ENCODE data around the gene CSE1L.
"Not testable (repeated sequence)": the region's sequence is repeated elsewhere in the genome, so short reads cannot be mapped to it uniquely, and the experiment has no call there.

Gene CSE1L, protein sequence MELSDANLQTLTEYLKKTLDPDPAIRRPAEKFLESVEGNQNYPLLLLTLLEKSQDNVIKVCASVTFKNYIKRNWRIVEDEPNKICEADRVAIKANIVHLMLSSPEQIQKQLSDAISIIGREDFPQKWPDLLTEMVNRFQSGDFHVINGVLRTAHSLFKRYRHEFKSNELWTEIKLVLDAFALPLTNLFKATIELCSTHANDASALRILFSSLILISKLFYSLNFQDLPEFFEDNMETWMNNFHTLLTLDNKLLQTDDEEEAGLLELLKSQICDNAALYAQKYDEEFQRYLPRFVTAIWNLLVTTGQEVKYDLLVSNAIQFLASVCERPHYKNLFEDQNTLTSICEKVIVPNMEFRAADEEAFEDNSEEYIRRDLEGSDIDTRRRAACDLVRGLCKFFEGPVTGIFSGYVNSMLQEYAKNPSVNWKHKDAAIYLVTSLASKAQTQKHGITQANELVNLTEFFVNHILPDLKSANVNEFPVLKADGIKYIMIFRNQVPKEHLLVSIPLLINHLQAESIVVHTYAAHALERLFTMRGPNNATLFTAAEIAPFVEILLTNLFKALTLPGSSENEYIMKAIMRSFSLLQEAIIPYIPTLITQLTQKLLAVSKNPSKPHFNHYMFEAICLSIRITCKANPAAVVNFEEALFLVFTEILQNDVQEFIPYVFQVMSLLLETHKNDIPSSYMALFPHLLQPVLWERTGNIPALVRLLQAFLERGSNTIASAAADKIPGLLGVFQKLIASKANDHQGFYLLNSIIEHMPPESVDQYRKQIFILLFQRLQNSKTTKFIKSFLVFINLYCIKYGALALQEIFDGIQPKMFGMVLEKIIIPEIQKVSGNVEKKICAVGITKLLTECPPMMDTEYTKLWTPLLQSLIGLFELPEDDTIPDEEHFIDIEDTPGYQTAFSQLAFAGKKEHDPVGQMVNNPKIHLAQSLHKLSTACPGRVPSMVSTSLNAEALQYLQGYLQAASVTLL

DNA sequence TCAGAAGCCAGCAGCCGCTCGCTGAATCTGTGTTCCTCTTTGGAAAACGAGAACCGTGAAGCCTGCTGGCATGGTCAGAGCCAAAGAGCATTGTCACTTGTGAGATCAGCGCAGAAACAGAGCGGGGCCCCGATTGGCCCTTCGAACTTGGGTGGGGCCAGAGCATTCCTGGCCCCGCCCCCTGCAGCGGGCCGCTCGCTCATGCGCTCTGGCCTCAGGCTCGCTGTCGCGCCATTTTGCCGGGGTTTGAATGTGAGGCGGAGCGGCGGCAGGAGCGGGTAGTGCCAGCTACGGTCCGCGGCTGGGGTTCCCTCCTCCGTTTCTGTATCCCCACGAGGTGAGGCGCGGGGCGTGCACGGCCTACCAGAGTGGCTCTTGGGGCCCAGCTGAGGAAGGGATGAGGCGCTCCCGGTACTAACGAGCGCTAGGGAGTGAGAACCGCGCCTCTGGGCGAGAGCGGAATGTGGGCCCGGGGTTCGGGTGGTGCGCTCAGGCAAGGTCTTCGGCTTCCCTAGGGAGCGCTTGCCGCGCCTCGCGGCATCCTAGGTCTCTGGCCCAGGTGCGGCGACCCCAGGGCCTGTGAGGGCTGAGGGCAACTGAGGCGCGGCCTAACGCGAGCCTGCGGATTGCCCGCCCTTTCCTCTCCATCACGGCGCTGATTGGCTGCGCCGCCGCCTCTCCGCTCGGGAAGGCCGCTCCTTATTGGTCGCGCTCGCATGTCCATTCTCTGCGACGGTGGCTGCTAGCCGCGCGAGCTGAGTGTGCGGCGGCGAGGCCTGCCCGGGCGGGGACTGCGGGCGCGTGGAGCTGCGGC lies at the start of gene CSE1L:
Gene CSE1L, plus strand, starts transcription at position 226 of the 814 bp plus-strand sequence. CDS start 12,152 bp downstream, outside the sequence.
- DNase-seq (ENCODE audit: low read depth in 1 of 2, low spot score in 1 of 2) = peak; percentile 88 to 91

DNA sequence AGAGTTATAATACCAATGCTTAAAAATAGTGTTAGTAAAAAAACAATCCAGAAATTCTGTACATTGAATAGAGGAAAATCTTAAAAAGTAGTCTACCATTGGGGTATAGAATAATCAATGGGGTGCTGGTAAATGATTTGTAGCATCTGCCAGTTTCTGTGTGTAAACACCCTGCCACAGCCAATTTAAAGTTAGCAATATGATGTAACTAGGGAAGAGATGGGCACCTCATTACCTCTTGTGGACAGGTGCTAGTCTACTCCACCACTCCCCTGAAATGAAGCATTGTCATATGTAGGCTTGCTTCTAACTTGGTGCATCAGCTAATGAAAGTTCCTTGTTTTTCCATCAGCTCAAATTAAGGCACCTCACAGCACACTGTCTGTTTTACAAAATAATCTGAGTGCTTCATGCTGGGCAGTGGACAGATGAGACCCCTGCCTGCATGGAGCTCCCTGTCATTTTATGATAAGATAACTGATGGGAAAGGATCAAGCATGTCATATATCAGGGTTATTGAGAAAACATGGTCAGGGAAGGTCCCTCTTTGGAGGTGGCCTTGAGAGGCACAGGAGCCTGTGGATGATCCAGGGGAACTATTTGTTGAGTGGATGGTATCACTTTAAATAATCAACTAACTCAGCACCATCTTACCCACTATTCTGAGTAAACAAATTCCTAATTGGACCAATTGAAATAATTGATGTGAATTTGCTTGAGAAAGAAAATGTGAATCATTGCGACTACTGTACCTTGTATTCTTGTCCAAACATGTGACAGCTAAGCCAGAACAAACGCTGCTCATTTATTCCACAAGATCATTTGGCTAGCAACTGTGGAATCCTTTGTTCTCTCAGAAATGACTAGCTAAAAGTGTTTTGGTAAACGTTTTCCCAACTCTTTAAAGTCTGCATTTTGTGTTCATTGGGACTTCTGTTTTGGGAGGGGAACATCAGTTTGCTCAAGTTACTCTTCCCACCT lies 45.9 kb upstream of the CSE1L start:
- DNase-seq (ENCODE audit: low read depth in 1 of 2, low spot score in 1 of 2) = no peak

DNA sequence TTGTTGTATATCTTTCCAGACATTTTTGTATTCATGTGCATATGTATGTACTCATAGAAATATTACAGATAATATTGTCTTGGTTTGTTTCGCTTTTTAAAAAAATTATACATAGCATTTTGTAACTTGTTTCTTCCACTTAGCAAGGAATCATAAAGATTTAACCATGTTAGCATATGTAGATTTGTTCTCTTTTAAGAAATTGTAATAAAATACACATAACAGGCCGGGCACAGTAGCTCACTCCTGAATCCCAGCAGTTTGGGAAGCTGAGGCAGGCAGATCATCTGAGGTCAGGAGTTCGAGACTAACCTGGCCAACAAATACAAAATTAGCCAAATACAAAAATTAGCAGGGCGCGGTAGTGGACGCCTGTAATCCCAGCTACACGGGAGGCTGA lies 44.4 kb upstream of the CSE1L start:
- no peak for DNase-seq (ENCODE audit: low read depth in 1 of 2, low spot score in 1 of 2)

DNA sequence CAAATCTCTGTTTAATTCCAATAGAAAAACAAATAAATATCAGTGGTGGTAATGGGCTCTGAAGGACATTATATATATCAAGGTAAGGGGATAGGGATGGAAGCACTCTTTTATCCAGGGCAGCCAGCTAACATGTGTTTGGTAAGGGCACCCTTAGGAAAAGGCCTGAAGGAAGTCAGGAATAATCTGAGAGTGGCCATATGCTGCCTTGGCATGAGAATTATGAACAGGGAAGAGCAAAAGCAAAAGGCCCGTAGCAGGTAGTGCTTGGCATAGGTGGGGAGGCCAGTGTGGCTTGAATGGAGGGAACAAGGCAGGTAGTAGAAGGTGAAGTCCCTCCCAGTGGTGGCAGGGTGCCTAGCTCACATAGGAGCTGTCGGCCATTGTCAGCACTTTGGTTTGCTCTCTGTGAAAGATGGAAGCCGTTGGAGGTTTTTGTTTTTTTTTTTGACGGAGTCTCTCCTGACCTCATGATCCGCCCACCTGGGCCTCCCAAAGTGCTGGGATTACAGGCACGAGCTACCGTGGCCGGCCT lies 39.6 kb upstream of the CSE1L start:
- DNase-seq (ENCODE audit: low read depth in 1 of 2, low spot score in 1 of 2) = no peak

DNA sequence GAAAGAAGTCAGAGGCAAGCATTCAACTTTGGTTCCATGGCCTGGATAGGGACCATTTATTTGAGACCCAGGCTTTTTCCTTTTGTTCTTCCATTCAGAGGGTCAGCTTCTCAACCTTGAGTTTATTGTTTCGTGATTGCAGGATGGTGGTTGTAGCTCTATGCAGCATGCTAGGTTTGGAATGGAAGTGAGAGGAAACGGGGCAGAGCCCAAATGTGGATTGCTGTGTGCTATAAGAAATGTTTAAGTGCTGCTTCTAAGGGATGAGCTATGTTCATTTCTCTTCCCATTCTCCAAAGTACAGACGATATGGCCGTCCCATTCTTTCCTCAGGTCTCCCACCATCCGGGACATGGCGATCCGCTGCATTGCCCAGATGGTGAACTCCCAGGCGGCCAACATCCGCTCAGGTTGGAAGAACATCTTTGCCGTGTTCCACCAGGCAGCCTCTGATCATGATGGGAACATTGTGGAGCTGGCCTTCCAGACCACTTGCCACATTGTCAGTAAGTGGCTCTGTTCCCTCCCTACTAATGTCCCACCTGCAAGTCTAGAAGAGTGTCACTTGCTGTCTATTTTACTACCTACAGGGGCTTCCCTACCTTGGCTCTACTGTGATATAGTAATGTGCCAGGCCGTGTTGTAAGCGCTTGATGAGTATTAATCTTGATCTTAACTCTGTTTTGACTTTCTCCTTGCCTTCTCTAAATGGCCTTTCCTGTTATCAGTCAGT lies 36.0 kb upstream of the CSE1L start:
- DNase-seq (ENCODE audit: low read depth in 1 of 2, low spot score in 1 of 2) = no peak

DNA sequence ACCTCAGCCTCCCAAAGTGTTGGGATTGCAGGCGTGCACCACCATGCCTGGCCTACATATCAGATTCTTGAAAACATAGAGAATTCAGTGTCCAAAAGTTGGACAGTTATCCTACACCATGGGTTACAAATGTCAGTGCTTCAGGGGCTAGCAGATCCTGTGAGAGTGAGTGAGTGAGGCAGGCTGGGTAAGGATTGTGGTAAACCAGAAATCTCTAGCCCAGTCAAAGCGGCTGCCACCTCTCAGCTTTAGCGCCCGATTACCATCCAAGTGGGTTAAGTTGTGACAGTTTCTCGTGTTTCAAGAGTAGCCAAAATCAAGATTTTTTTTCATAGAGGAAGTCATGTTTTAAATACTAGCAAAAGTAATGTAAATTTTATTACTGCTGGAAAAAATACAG lies 21.9 kb upstream of the CSE1L start:
- DNase-seq (ENCODE audit: low read depth in 1 of 2, low spot score in 1 of 2) = no peak

DNA sequence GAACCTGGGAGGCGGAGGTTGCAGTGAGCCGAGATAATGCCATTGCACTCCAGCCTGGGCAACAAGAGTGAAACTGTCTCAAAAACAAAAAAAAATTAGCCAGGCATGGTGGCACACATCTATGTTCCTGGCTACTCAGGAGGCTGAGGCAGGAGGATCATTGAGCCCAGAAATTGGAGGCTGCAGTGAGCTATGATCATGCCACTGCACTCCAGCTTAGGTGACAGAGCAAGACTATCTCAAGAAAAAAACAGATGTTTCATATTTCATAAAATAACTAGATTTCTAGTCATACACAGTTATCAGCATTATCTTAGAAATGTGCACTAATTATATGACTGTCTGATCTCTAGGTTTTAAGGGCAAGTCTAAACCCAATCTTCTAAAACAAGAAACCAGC lies 17.9 kb upstream of the CSE1L start:
- not testable (repeated sequence) for DNase-seq (ENCODE audit: low read depth in 1 of 2, low spot score in 1 of 2)

DNA sequence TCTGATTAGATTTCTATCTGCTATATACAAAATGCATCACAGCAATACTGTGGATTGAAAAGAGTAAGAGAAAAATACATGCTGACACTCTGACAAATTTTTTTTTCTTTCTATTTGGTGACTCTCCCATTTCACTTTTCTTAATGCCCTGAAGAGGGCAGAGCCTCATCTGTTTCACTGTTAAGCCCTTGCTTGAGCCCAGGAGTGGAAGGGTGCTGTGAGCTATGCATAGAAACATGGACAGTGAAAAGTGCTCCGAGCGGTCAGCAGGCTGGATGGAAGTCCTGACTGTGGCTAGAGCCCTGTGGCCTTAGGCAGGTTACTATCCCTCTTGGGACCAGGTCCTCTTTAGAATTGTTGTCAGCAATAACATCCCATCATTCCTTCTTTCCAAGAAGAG lies 17.4 kb upstream of the CSE1L start:
- DNase-seq (ENCODE audit: low read depth in 1 of 2, low spot score in 1 of 2) = no peak

DNA sequence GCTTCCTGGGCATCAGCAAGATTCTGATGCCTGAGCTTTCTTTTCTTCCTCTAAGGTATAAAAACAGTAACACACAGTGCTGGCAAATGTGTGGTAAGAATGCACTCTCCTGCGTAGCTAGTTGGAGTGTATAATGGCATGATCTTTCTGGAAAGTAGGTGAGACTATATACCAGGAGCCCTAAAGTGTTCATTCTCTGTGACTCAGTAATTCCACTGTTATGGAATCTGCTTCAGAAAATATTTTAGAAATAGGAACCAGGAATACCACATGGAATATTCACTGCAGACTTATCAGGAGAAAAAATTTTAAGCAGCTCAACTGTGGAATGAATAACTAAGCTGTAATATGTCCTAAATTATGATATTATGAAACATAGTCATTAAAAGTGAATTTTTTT lies 16.9 kb upstream of the CSE1L start:
- DNase-seq (ENCODE audit: low read depth in 1 of 2, low spot score in 1 of 2) = no peak

DNA sequence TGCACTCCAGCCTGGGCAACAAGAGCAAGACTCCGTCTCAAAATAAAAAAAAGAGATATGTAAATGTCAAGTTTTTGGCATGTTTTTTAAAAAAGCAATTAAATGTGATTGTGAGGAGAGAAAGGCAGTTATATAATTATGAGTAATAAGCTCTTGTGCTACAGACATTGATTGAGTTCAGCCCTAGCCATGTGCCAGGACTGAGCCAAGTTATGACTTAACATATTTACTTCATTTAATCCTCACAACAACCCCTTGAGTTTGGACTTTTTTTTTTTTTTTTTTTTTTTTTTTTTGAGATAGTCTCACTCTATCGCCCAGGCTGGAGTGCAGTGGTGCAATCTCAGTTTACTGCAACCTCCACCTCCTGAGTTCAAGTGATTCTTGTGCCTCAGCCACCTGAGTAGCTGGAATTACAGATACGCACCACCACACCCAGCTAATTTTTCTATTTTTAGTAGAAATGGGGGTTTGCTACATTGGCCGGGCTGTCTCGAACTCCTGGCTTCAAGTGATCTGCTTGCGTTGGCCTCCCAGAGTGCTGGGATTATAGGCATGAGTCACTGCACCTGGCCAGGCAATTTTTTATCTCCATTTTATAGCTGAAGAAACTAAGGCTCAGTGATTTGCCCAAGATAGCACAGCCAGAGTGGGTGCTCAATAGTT lies 15.0 kb upstream of the CSE1L start:
- DNase-seq (ENCODE audit: low read depth in 1 of 2, low spot score in 1 of 2) = no peak

DNA sequence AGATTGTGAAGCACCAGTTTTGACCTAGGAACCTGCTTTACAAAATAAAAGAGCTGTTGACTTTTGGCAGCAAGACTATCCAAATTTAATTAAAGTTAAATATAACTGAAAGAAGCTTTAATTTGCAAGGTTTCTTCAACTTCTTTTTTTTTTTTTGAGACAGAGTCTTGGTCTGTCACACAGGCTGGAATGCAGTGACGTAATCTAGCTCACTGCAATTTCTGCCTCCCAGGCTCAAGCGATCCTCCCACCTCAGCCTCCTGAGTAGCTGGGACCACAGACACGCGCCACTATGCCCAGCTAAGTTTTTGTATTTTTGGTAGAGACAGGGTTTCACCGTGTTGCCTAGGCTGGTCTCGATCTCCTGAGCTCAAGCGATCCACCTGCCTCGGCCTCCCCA lies 13.7 kb upstream of the CSE1L start:
- DNase-seq (ENCODE audit: low read depth in 1 of 2, low spot score in 1 of 2) = no peak

DNA sequence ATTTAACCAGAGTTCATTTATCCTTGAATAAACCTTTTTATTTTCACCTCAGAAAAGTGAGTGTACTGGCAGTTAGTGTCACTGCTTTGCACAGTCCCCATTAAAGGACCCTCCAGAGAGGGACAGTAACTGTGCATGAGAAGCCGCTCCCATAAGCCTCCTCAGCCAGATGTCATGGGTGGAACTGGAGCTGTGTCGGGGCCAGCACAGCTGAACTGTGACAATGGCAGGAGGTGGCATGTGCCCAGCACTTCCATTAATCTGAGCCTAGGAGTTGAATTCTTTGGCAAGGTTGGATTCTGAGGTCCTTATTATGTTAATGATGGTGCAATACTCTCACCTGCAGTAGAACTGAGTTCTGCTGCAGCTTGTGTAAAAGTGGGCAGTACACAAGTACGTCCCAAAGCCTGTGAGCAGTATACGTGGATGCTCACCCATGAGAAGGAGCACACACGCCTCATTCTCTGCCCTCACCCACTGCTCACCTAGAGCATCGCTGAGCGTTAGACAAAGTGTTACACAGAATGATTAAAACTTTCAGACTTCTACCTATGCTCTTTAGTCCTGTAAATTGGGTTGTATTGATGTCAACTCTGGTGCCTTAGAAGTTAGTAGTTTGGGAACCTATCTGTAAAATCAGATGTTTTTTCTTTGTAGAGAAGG lies 11.9 kb upstream of the CSE1L start:
- no peak for DNase-seq (ENCODE audit: low read depth in 1 of 2, low spot score in 1 of 2)

DNA sequence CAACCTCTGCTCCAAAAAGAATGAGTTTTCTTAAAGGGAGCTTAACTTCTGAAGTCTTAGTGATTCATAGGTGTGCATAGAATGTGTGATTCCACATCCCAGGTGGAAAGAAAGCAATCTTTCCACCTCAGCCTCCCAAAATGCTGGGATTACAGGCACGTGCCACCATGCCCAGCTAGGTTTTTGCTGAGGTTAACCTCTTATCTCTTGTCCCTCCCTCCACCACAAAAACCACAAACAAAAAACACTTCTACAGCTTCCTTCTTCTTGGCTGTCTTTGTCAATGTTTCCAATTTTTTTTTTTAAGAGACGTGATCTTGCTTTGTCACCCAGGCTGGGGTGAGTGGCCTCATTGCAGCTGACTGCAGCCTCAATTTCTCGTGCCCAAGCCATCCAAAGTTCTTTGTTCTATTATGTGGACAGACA lies 8.1 kb upstream of the CSE1L start:
- no peak for DNase-seq (ENCODE audit: low read depth in 1 of 2, low spot score in 1 of 2)

DNA sequence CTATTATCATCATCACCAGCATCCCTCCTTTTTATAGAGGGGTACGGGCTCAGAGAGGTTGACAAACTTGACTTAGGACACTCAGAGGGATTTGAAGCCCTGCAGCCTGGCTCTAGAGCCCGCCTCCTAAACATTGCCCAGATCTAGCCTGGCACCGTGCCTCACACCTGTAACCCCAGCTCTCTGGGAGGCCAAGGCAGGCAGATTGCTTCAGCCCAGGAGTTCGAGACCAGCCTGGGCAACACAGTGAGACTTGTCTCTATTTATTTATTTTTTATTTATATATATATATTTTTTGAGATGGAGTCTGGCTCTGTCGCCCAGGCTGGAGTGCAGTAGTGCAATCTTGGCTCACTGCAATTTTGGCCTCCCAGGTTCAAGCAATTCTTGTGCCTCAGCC lies 6.3 kb upstream of the CSE1L start:
- no peak for DNase-seq (ENCODE audit: low read depth in 1 of 2, low spot score in 1 of 2)

DNA sequence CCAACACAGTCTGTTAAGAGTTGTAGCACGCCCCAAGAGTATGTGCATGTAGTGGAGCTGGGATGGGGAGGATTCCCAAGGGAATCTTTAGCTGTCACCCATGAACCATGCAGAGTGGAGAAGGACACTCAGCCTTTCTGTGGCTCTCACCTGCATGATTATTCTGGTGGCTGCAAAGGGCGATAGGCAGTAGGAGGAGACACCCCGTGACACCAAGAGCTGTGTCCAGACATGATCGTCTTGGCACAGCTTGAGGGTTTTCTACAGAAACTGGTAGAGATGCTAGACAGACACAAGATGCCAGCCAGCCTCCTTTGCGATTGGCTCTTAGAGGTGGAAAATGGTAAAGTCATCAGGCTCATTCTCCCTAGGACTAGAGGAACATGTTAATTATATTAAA lies 3.1 kb upstream of the CSE1L start:
- no peak for DNase-seq (ENCODE audit: low read depth in 1 of 2, low spot score in 1 of 2)

DNA sequence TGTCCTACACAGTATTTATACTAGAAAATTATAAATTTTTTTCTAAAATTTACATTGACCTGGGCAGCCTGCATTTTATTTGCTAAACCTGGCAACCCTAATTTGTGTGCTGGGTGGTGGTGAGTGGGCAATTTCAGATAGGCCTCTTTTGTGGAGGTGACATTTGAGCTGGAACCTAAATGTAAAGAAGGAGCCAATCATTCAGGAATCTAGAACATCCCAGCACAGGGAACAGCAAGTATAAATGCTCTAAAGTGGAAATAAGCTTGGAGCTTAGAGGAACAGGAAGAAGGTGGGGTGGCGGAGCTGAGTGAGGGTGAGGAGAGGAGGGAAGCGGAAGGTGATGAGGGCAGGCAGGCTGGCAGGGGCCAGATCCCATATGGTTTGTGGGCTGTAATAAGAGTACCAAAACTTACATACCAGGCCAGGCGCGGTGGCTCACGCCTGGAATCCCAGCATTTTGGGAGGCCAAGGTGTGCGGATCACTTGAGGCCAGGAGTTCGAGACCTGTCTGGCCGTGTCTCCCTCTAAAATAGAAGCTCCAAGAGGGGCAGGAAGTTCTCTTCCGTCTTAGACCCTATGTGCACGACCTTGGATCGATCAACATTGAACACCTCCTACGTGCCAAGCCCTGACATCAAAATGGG lies 549 bp upstream of the CSE1L start:
- DNase-seq (ENCODE audit: low read depth in 1 of 2, low spot score in 1 of 2) = peak in 1 of 2 donors; percentile 3

DNA sequence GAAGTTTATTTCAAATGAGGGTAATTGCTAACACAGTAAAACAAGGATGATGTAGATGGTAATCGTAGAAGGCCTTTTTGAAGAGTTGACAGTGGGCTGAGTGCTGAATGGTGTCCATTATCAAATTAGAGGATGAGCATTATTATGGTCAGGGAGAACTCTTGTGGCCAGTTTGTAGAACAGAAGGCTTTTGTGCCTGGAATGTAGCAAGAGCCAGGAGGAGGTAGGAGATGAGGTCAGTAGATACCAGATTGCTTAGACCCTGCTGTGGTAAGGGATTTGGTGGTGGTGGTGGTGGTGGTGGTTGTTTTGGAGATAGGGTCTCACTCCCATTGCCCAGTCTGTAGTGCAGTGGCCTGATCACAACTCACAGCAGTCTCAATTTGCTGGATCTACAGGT lies 6.2 kb downstream of the CSE1L start:
- DNase-seq (ENCODE audit: low read depth in 1 of 2, low spot score in 1 of 2) = no peak
